HG02938 (cell line): Measurements from ENCODE around the gene FFAR2.
"Not testable (repeated sequence)": the region's sequence is repeated elsewhere in the genome, so short reads cannot be mapped to it uniquely, and the experiment has no call there.

Experiments used
- ATAC-seq: cut with Tn5 transposase; IDR thresholded peaks from one replicate; pipeline ENCODE4 v1.9.1; 2021; ENCODE audit warnings: mild to moderate bottlenecking, moderate library complexity; ENCODE audit not compliant: unreplicated experiment

Gene FFAR2

DNA sequence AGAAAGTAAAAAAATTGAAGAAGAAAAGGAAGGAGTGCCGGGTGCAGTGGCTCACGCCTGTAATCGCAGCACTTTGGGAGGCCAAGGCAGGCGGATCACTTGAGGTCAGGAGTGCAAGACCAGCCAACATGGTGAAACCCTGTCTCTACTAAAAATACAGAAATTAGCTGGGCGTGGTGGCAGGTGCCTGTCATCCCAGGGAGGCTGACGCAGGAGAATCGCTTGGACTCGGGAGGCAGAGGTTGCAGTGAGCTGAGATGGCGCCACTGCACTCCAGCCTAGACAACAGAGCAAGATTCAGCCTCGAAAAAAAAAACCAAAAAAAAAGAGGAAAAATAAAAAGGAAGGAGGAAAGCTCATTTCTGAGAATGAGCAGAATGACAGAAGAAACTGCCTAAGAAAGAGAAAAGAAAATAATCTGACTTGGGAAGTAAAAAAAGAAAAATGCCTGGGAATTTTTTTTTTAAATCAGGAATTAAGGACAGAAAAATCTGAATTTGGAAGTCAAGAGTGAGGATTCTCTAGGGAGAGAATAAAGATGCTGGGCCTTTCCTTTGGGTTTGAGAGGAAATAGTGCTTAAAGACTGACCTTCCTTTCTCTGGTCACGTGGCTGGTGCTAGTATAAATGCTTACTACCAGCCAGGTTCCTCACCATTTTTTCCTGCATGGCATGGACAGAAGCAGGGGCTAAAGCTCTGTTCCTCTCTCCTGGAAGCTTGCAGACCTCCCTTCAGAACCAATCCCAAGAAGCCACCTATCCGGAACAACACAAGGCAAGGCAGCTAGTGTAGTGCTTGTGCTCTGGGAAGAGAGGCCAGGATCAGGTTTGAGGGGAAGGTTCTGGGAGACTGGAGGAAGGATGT, at the start of gene FFAR2:
TSS of gene FFAR2 (plus strand) at position 652 of the 864 bp plus-strand sequence. CDS start 1,458 bp downstream, outside the sequence.
- no peak for ATAC-seq

DNA sequence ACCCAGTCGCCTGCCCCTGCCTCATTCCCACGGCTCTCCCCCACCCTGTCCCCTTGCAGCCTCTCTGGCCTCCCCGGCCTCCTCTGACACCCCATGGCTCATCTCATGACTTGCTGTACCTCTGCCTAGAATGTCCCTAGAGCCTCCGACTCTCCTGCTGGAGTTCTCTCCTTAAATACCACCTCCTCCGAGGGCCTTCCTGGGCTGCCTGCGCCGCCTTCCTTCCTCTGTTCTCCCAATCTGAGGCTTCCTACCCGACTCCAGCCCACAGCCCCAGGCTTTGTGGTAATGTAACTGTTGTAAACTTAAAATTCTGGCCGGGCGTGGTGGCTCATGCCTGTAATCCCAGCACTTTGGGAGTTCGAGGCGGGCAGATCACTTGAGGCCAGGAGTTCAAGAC, 49.5 kb upstream of the FFAR2 start:
- ATAC-seq = no peak

DNA sequence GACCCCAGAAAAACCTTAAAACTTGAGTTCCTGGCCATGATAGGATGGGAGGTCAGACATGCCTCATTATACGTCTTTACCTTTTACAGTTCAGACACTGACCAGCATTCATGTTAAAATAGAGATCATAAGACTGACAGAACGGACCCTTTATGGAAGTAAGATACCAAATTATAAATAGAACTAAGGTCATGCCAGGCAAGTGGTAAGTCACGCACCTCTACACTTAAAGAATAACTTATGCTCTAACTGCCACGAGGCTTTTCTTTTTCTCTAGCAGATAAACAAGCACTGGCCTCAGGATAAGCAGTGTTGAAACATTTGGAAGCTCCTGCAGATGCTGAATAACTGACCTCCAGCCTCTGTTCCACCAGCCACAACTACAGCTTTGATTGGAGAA, 48.8 kb upstream of the FFAR2 start:
- no peak for ATAC-seq

DNA sequence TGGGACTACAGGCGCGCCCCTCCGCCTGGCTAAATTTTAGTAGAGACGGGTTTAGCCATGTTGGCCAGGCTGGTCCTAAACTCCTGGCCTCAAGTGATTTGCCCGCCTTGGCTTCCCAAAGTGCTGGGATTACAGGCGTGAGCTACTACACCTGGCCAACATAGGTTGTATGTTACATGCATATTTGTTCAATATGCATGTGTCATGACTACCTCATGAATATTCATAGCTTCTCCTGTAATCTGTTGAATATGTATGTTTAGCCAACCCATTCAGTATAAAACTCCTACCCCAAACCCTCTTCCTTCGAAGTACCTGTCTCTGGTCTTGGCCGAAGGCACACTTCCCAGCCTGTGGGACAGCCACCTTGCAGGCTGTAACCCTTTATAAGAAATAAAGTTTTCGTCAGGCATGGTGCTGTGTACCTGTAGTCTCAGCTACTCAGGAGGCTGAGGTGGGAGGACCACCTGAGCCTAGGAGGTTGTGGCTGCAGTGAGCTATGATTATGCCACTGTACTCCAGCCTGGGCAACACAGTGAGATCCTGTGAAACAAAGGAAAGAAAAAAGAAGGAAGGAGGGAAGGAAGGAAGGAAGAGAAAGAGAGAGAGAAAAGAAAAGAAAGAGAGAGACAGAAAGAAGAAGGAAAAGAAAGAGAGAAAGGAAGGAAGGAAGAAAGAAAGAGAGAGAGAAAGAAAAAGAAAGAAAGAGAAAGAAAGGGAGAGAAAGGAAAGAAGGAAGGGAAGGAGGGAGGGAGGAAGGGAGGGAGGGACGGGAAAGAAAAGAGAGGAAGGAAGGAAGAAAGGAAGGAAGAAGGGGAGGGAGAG, 47.9 kb upstream of the FFAR2 start:
- no peak for ATAC-seq

DNA sequence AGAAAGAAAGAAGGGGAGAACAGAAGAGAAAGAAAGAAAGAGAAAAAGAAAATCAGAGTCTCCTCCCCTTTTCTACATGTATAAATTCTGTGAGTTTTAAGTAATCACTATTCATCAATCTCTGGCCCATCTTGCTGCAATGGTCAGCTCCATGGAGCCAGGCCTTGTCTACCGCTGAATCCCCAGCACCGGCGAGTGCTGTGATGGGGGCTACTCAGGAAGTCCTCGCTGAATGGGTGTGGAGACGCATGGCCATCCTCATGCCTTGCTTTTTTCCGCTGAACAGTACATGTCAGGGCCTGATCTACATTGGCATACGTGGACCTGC, 47.3 kb upstream of the FFAR2 start:
- no peak for ATAC-seq

DNA sequence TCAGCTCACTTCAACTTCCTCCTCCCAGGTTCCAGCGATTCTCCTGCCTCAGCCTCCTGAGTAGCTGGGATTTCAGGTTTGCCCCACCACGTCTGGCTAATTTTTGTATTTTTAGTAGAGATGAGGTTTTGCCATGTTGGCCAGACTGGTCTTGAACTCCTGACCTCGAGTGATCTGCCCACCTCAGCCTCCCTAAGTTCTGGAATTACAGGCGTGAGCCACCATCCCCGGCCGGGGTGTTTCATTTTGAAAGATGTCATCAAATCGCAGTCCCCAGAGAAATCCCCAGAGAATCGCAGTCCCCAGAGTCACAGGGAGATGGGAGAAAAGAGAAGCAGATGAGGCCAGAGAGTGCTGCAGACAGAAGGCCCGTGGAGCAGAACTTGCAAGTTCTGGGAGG, 46.6 kb upstream of the FFAR2 start:
- not testable (repeated sequence) for ATAC-seq

DNA sequence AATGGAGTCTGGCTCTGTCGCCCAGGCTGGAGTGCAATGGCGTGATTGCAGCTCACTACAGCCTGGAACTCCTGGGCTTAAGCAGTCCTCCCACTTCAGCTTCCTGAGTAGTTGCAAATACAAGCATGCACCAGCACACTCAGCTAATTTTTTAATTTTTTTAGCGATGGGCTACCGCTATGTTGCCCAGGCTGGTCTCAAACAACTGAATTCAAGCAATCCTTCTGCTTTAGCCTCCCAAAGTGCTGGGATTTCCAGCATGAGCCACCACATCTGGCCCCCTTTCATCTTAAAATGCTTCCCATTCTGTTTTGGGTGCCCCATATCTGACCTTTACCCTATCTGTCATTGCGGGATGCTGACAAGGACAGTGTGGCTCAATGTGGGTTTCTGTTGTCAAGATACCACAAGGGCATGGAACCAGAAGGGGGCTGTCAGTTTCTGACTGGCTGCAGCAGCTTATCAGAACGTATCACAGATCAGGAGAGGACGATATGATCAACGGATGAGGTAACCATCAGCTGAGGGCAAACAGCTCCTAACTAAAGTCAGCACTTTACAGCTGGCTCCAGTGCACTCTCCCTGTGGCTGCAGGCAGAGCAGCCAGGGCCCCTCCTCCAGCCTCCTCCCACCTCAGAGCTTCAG, 44.8 kb upstream of the FFAR2 start:
- ATAC-seq = no peak

DNA sequence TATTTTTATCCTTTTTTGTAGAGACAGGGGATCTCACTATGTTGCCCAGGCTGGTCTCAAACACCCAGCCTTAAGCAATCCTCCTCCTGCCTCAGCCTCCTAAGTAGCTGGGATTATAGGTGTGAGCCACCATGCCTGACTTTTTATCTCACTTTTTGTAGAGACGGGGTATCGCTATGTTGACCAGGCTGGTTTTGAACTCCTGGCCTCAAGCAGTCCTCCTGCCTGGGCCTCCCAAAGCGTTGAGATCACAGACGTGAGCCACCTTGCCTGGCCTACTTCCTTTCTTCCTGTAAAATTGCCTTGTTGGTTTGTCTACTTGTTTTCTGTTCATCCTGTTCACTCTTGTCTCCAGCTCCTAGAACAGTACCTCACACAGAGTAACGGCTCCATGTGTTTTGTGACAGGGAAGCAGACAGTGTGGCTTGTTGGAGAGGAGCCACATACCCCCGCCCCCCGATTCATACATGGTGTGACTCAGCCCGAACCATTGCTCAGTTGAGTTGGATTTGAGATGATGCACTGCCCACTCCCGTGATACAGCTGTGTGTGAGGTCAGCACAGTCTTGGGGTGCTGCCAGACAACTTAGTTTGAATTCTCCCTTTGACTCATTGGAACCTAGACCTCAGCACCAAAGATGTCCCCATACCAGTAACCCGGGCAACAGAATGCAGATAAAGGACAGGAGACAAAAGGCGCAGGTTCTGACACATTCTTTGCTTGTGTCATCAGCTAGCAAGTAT, 43.0 kb upstream of the FFAR2 start:
- no peak for ATAC-seq

DNA sequence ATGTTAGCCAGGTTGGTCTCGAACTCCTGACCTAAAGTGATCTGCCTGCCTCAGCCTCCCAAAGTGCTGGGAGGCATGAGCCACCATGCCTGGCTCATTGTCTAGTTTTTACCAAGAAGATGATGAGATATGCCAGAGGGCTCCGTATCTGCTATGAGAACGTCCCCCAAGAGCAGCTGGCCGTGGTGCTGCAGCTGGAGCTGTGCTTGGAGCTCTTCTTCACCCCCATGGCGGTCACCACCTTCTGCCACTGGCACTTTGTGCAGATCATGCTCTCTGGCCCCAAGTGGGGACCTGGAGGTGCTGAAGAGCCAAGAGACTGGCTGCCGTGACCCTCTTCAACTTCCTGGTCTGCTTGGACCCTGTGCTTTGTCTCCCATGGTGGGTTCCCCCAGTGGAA, 40.4 kb upstream of the FFAR2 start:
- ATAC-seq = no peak

DNA sequence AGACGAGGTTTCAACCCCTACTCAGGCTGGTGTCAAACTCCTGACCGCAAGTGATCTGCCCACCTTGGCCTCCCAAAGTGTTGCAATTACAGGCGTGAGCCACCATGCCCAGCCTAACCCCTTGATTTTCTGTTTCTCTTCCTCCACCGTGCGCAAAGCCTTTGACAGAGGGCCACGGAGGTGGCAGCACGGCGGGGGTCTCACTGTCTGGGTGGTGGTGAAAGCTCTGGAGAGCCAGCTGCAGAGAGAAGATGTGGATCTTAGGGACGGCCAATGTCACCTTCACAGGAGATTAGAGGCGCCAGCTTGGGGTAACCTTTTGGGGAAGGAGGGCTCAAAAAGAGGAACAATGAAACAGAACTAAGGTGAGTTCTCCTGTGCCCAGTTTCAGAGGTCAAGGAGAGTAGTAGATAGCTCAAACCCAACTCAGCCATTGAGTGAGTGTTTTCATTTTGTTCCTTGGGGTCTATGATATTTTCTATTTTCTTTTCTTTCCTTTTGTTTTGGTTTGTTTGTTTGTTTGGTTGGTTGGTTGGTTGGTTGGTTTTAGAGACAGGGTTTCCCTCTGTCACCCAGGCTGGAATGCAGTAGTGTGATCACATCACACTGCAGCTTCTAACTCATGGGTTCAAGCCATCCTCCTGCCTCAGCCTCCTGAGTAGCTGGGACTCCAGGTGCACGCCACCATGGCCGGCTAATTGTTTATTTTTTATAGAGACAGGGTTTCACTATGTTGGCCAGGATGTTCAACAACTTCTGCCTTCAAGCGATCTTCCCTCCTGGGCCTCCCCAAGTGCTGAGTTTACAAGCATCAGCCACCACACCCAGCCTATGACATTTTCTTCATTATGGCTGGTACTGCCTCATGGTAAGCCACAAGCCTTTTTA, 39.5 kb upstream of the FFAR2 start:
- peak; percentile 68 for ATAC-seq

DNA sequence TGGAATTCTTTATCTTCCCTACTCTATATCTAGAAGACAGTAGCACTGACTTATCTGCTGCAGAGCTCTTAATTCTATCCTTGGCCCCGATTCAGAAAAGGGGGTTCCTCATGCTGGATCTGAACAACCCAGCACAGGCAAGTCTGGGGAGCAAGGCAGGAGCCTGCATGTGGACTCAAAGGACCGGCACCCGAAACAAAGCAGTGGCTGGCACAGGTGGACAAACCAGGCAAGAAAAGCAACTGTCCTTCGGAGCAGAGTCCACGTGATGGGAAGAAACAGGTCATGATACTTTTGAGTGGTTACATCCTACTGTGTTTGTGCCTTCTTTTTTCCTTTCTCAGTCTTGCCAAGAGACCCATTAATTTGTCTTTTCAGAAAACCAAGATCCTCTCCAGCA, 38.9 kb upstream of the FFAR2 start:
- ATAC-seq = no peak

DNA sequence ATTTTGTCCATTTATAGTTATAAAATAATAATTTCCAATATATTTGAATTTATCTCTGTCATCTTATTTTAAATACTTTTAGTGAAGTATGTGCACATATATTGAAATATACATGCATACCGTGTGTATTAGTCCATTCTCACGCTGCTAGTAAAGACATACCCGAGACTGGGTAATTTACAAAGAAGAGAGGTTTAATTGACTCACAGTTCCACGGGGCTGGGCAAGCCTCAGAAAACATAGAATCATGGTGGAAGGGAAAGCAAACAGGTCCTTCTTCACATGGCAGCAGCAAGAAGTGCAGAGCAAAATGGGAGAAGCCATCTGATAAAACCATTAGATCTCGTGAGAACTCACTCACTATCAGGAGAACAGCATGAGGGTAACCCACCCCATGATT, 37.6 kb upstream of the FFAR2 start:
- ATAC-seq = no peak

DNA sequence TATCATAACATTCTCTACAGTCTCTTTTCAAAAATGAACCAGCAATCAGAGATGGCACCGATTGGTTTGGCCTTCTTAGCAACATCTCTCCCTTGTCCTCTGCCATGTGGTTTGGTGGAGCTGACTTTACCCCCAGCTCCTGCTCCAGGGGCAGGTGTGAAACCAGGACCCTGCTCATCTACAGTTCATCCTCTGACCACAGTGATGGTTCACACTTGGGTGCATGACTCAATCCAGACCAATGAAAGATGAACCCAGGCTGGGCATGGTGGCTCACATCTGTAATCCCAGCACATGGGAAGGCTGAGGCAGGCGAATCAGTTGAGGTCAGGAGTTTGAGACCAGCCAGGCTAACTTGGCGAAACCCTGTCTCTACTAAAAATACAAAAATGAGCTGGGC, 33.6 kb upstream of the FFAR2 start:
- no peak for ATAC-seq

DNA sequence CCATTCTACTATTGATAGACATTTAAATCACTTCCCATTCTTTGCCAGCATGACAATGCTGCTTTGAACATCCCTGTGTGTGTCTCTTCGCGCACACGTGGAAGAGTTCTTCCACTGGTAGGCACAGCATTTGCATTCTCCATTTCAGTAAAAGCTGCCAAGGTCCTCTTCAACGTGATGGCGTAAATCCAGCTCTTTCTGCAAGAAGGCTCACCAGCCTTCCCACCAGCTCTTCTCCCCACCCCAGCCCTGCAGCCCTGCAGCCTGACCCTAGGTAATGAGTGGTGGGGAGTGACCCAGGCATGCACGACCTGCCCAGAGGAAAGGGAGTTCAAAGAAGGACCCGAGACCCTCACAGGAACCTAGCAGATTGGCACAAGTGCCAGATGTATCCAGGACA, 31.7 kb upstream of the FFAR2 start:
- ATAC-seq = no peak

DNA sequence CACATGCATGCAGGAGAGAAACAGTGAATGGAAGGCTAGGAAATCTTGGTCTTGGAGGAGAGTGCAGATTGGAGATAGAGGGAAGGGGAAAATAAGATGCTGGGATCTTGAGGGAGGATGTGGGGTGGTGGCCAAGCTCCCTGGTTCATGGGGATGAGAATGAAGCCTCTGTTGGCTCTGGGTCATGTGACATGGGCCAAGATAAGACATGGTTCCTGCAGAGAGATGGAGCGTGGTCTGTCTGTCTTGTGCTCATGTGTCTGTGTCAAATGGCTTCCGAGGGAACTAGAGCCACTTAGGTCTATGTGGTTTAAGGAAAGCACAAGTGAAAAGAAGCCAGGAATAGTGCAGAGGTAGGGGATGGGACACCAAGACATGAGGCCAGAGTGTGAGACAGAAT, 30.8 kb upstream of the FFAR2 start:
- no peak for ATAC-seq

DNA sequence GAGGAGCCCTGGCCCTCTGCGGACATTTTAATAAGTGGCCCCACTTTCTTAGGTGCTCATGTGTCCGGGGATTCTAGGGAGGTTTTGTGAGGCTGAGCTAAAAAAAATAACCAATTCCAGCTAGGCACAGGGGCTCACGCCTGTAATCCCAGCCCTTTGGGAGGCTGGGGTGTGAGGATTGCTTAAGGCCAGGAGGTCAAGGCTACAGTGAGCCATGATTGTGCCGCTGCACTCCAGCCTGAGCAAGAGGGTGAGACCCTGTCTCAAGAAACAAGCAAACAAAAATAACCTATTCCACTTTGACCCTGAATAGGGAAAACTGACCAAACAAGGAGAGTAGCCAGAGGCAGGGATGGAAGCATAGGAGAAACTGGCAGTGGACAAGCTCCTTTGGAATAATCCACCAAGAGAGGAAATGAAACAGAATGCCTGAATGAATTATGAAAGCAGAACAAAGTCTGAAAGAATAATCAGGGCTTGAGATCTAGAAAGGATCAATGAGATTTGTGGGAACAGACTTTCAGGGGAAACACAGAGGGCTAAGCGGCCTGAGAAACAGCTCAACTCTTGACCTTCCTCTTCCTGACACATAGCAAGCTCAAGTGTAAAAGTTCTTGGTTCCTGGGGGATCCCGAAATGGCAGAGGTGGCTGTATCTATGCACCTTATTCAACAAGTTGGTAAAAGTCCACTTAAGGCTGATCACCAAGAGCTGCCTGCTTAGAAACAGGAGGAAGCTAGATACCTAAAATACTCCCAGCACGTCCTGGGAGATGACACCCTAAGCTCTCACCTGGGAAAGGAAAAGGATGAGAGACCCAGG, 30.1 kb upstream of the FFAR2 start:
- ATAC-seq = no peak

DNA sequence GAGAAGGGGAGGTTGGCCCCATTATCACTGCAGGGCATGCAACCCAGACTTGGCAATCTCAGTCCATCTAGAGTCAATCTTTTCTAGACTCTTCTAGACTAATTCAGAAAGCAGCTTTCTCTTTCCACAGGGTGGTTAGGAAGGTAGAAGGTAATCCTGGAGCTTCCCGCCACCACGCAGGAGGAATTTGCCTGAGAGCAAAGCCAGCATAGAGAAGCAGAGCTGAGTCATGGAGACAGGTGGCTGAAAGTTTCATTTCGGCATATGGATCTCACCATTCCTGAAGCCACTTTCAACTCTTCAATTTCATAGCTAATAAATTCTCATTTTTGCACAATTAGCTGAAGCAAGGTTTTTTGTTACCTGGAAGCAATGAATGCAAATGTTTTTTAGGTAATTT, 29.0 kb upstream of the FFAR2 start:
- no peak for ATAC-seq

DNA sequence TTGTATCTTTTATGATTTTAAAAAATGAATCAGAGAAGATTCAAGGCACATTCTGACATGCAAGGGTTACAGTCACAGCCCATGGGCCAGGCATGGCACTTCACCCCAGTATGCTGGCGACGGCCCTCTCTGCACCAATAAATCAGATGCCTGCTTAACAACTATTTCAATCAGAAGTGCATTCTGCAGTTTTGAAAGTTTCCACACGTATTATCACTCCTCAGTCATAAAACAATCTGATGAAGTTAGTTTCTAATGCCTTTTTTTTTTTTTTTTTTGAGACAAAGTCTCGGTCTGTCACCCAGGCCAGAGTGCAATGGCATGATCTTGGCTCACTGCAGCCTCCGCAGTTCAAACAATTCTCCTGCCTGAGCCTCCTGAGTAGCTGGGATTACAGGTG, 28.3 kb upstream of the FFAR2 start:
- ATAC-seq = no peak

DNA sequence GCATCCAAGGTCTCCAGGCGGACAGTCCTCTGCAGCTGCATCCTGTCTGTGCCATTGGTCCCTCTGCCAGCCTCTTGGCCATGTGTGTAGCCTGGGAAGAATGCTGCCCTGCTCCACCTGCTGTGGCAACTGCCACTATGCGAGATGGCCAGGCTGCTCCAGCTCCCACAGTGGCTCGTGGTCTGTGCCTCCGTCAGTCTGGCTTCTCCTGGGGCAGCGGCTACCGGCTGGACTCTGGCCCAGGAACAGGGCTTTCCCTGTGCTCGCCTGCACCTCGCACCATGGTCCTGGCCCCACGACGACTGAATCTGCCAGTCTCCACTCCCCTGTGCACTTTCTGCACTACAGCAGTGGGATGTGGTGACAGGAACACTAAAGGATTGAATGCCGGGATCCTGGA, 26.7 kb upstream of the FFAR2 start:
- ATAC-seq = no peak
